Endodermal cell (in vitro differentiated cells): ENCODE results near the gene POU2AF2. TPM values are rescaled to one million over a fixed set of nuclear protein-coding genes. Genes with fewer than 3 reads are reported as not detected.

Experiments
- DNase-seq: peaks from one replicate; pipeline ENCODE4 v3.0.0-alpha.2; 2017
- H3K27ac ChIP-seq: 2 replicates; pipeline ENCODE4 v1.5.1; 2013; ENCODE audit warnings: mild to moderate bottlenecking, low read depth, low read length, moderate library complexity
- H3K27me3 ChIP-seq: 2 replicates; pipeline ENCODE4 v1.6.1; 2013; ENCODE audit warnings: mild to moderate bottlenecking, low read length, moderate library complexity; ENCODE audit not compliant: insufficient read depth, control insufficient read depth, poor library complexity, severe bottlenecking
- H3K36me3 ChIP-seq: 2 replicates; pipeline ENCODE4 v1.7.0; 2013; ENCODE audit warnings: mild to moderate bottlenecking, low read length, moderate library complexity; ENCODE audit not compliant: control insufficient read depth, insufficient read depth
- H3K4me1 ChIP-seq: one replicate; pipeline ENCODE4 v1.7.0; 2013; ENCODE audit warnings: low read length; ENCODE audit not compliant: control insufficient read depth, insufficient read depth
- H3K4me3 ChIP-seq: 2 replicates; pipeline ENCODE4 v1.5.1; 2013; ENCODE audit warnings: mild to moderate bottlenecking, low read length, moderate library complexity
- H3K9ac ChIP-seq: 2 replicates; pipeline ENCODE4 v1.6.1; 2013; ENCODE audit warnings: mild to moderate bottlenecking, low read length, moderate library complexity; ENCODE audit not compliant: poor library complexity, severe bottlenecking; ENCODE audit errors: extremely low read depth
- H3K9me3 ChIP-seq: 2 replicates; pipeline ENCODE4 v1.6.1; 2013; ENCODE audit warnings: mild to moderate bottlenecking, low read length, moderate library complexity; ENCODE audit not compliant: control insufficient read depth
- H3K27ac Mint-ChIP-seq: 2 replicates; pipeline ENCODE4 v1.8.0; 2020; ENCODE audit warnings: mixed read lengths
- H3K27me3 Mint-ChIP-seq: 2 replicates; pipeline ENCODE4 v1.8.0; 2021; ENCODE audit warnings: mild to moderate bottlenecking, mixed read lengths; ENCODE audit not compliant: insufficient read depth
- H3K36me3 Mint-ChIP-seq: 2 replicates; pipeline ENCODE4 v1.8.0; 2020; ENCODE audit warnings: low read depth, mixed read lengths
- H3K4me1 Mint-ChIP-seq: 2 replicates; pipeline ENCODE4 v1.8.0; 2020; ENCODE audit warnings: mixed read lengths
- H3K4me3 Mint-ChIP-seq: 2 replicates; pipeline ENCODE4 v1.8.0; 2020; ENCODE audit warnings: mild to moderate bottlenecking, moderate library complexity, mixed read lengths
- H3K9me3 Mint-ChIP-seq: 2 replicates; pipeline ENCODE4 v1.8.0; 2020; ENCODE audit warnings: mild to moderate bottlenecking, mixed read lengths
- CTCF ChIP-seq: fragments of 200-600 bp; sonication (generic); conservative IDR thresholded peaks from 2 replicates; pipeline ENCODE4 v1.5.0; 2021; ENCODE audit warnings: antibody characterized with exemption, mild to moderate bottlenecking
- WGBS, 2 experiments: methylation state at CpG; one replicate each; pipeline versions ENCODE4 v1.1.5 to v1.1.7; 2013; ENCODE audit warnings: missing lambda C conversion rate in 2 of 2, mixed read lengths in 1 of 2; ENCODE audit not compliant: insufficient coverage in 1 of 2, insufficient read length in 1 of 2; 5-methylcytosine and 5-hydroxymethylcytosine counted together
- total RNA-seq, 2 donors: library from RNA; stranded (reverse); fragmentation: NEBNext Ultra II Directional in 1 of 2; extraction: Animal tissue kit (Norgen Biotek cat#: 25700) in 1 of 2; gene quantifications; 2 replicates in 1 of 2; 3 replicates in 1 of 2; pipeline ENCODE4 v1.2.1, GENCODE V29; 2021

The POU2AF2 gene
- total RNA-seq, 2 donors from 2014 or later = not detected

GRCh38 chr11:111305162-111305802, 59.8 kb downstream of the POU2AF2 start:
- Histone ChIP-seq H3K9ac (no peak overlapping the region), H3K36me3 (no peaks in the 10 kb centered on the region), H3K4me1 (peaks cover 6% of the 10 kb centered on the region), H3K27ac (no peak overlapping the region), H3K9me3 (no peaks in the 10 kb centered on the region), H3K27me3 (peaks cover 70% of the 10 kb centered on the region), H3K4me3 (no peak overlapping the region)
- Mint-ChIP-seq H3K27ac (no peak overlapping the region), H3K36me3 (no peaks in the 10 kb centered on the region), H3K4me1 (peaks cover 28% of the 10 kb centered on the region), H3K27me3 (peaks cover 72% of the 10 kb centered on the region), H3K4me3 (no peak overlapping the region), H3K9me3 (no peaks in the 10 kb centered on the region)
- no peak for DNase-seq
- 77 to 83% methylated on average over 3 to 5 of the region's 5 CpGs for WGBS, 2 experiments
- TF ChIP-seq CTCF = no peak

DNA sequence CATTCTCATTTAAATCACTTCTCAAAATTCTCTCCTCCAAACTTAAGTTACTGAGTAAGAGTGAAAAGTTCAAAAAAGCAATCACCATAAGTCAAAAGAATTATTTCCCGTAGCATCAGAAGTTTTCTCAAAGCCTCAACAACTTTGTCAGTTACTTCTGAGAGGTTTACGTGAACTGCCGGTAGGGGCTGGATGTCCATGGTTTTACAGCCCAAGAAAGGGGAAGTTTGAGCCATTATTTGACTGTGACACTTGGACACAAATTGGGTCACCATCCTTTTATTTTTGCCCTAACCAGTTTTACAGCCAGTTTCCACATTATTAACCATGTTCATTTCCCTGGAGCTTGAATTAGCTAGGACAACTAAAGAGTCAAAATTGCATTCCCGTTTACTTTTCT, 60.4 kb downstream of the POU2AF2 start:
- 89 to 96% methylated on average over 4 of the region's 4 CpGs for WGBS, 2 experiments
- Histone ChIP-seq H3K4me3 (no peak overlapping the region), H3K9me3 (no peaks in the 10 kb centered on the region), H3K9ac (no peak overlapping the region), H3K27me3 (peaks cover 70% of the 10 kb centered on the region), H3K36me3 (no peaks in the 10 kb centered on the region), H3K27ac (no peak overlapping the region), H3K4me1 (peaks cover 6% of the 10 kb centered on the region)
- Mint-ChIP-seq H3K4me1 (peaks cover 29% of the 10 kb centered on the region), H3K36me3 (no peaks in the 10 kb centered on the region), H3K27ac (no peak overlapping the region), H3K4me3 (no peak overlapping the region), H3K9me3 (no peaks in the 10 kb centered on the region), H3K27me3 (peaks cover 72% of the 10 kb centered on the region)
- no peak for DNase-seq
- TF ChIP-seq CTCF = no peak

DNA sequence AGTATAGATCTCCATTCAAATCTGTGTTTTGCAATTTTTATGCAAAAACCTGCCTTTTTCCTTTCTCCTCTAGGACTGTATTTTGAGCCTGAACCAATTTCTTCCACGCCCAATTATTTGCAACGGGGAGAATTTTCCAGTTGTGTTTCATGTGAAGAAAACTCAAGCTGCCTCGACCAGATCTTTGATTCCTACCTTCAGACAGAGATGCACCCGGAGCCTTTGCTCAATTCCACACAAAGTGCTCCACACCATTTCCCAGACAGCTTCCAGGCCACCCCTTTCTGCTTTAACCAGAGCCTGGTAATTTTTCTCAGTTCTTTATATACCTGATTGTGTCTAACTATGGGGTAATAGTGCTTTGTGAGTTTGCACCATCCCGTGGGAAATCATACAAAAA, 60.8 kb downstream of the POU2AF2 start:
- H3K36me3 Mint-ChIP-seq = no peaks in the 10 kb centered on the region

More for the DNA sequence above, 60.8 kb downstream of the POU2AF2 start:
- Mint-ChIP-seq H3K27ac (no peak overlapping the region), H3K4me1 (peaks cover 29% of the 10 kb centered on the region), H3K4me3 (no peak overlapping the region), H3K27me3 (peaks cover 70% of the 10 kb centered on the region), H3K9me3 (no peaks in the 10 kb centered on the region)
- Histone ChIP-seq H3K9ac (no peak overlapping the region), H3K27ac (no peak overlapping the region), H3K27me3 (peaks cover 67% of the 10 kb centered on the region), H3K9me3 (no peaks in the 10 kb centered on the region), H3K4me1 (peaks cover 6% of the 10 kb centered on the region), H3K36me3 (no peaks in the 10 kb centered on the region), H3K4me3 (no peak overlapping the region)
- DNase-seq = no peak
- 87 to 100% methylated on average over 3 to 5 of the region's 5 CpGs for WGBS, 2 experiments
- TF ChIP-seq CTCF = no peak
